ENCODE data around the gene SEC14L5.
"Not testable (repeated sequence)": the region's sequence is repeated elsewhere in the genome, so short reads cannot be mapped to it uniquely, and the experiment has no call there.

Gene SEC14L5

GRCh38 chr16:4957720-4958509 lies at the start of gene SEC14L5:
Gene SEC14L5 (plus strand): TSS chr16:4958330. CDS start chr16:4959324, 994 bp downstream.
- DNase-seq (ENCODE audit: low spot score) = peak; percentile 86

- no peak for DNase-seq (ENCODE audit: low spot score)
Measured at GRCh38 chr16:4908854-4909401, 49.2 kb upstream of the SEC14L5 start.

- no peak for DNase-seq (ENCODE audit: low spot score)
Measured at GRCh38 chr16:4909825-4910224, 48.3 kb upstream of the SEC14L5 start.

DNA sequence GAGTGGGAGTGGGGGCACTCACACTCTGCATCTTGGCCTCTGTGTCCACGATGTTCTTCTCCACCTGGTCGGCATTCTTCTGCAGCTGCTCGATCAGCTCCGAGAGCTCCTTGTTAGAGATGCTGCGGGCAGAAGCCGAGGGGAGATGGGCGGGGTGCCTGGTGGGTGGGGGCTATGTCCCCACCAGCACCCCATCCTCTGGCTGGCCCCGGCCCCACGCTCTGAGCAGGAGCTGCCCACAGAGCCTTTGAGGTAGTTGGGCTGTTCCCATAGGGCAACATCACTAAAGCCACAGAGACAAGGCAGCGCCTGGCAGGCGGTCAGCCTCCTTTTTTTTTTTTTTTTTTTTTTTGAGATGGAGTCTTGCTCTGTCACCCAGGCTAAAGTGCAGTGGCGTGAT lies 47.3 kb upstream of the SEC14L5 start:
- DNase-seq (ENCODE audit: low spot score) = no peak

DNA sequence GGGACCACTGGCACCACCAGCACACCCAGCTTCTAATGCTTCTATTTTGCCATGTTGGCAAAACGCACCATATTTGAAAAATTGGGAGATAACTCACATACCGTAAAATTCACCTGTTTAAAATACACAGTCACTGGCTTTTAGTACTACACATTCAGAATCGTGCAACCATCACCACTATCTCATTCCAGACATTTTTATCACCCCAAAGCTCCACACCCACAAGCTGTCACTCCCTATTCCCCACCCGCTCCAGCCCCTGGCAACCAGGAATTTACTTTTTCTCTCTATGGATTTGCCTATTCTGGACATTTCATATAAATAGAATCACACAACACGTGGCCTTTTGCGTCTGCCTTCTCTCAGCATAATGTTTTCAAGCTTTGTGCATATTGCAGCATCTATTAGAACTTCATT lies 46.2 kb upstream of the SEC14L5 start:
- DNase-seq (ENCODE audit: low spot score) = no peak

- no peak for DNase-seq (ENCODE audit: low spot score)
Measured at GRCh38 chr16:4913130-4913773, 44.9 kb upstream of the SEC14L5 start.

- DNase-seq (ENCODE audit: low spot score) = no peak
Measured at GRCh38 chr16:4913774-4914525, 44.2 kb upstream of the SEC14L5 start.

GRCh38 chr16:4914528-4915225 lies 43.5 kb upstream of the SEC14L5 start:
- DNase-seq (ENCODE audit: low spot score) = no peak

DNA sequence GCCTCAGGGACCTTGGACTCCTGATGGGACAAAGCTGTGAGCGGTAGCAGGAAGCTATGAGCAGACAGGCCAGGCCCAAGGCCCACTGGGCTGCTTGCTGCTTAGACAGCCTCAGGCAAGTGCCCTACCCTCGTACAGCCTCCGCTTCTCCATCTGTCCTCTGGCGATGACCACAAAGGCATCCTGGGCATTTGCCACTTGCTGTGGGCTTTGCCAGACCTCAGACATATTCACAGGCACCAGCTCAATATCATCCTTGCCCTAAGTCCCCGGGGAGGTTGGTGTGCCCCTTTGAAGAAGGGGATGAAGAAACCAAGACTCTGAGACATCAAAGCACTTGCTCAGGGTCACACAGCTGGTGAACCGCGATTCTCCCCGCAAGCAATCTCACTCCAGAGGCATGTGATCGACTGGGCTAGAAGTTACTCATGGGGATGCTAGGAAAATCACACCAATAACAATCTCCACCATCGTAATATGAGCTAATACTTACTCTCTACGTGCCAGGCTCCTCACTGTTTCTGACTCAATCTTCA lies 42.8 kb upstream of the SEC14L5 start:
- no peak for DNase-seq (ENCODE audit: low spot score)

DNA sequence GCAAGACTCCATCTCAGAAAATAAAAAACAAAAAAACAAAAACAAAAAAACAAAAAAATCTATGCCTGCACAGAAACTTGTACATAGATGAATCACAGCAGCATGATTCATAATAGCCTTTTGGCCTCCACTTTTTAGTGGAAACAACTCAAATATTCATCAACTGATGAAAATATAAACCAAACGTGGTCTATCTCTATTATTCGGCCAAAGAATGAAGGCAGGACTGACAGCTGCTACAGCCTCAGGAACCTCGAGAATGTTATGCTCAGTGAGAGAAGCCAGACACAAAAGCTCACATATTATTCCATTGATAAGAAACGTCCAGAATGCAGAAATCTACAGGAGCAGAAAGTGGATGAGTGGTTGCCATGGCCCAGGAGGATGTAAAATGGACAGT lies 41.0 kb upstream of the SEC14L5 start:
- no peak for DNase-seq (ENCODE audit: low spot score)

DNA sequence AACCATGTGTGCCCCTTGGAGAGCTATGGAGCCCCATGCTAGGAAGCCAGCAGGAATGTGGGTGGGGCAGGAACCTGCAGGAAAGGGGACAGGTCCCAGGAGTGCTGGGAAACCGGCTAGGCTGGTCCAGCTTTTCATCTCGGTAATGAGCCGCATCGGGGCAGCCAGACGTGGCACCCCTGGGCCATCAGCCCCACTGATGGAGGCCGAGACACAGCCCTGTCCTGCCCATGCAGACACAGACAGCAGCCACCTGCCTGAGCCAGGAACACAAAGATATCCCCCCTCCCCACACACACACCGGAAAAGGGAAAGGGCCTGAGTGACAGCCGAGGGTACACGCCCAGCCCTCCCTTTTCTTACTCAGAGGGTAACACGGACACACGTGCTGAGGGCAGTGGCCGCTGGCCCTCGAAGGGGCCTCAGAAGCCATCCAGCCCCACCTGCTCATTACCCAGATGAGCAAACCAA lies 39.3 kb upstream of the SEC14L5 start:
- DNase-seq (ENCODE audit: low spot score) = no peak

GRCh38 chr16:4920826-4921225 lies 37.3 kb upstream of the SEC14L5 start:
- DNase-seq (ENCODE audit: low spot score) = no peak

- no peak for DNase-seq (ENCODE audit: low spot score)
Measured at GRCh38 chr16:4922721-4923342, 35.3 kb upstream of the SEC14L5 start.

- no peak for DNase-seq (ENCODE audit: low spot score)
Measured at GRCh38 chr16:4923853-4924252, 34.3 kb upstream of the SEC14L5 start.

DNA sequence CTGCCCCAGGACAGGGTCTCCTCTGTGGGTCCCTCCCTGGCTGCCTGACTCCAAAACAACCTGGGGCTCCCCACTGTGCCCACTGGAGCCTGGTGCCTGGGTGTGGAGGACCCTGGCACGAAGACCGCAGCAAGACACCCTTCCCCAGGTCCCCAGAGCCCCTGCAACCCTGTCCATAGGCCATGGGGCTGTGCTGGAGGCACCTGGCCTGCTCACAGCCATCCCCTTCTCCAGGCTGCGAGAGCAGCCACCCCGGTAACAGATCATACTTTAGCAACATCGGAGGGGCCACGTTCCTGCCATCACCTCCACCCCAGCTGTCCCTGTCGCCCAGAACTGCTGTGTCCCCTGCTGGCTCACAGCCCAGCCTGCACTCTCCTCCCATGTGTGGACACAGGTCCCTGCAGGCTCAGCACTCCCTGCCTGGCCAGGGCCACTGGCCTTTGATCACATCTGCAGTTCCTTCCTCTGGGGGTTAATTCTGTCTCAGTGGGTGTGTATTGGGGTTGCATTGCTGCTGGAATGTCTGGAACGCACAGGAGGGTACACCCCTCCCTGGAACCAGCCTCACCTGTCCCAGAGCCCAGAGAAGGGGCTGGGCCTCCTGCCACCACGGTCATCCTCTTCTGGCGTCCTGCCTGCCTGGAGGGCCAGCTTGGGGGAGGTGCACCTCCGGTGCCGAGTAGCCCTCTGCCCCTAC lies 33.4 kb upstream of the SEC14L5 start:
- DNase-seq (ENCODE audit: low spot score) = no peak

DNA sequence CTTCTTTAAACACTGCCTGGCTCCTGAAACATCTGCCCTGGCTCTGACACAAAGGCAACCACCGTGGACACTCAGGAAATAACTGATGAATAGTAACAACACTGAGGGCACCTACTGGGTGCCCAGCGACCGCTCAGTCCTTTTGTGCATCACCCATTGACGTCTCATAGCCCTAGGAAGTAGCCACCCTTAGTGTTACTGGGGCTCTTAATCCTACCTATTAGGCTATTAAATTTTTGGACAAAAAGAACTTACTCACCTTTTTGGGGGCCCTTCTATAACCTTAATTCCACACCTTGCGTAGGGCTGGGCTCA lies 32.9 kb upstream of the SEC14L5 start:
- no peak for DNase-seq (ENCODE audit: low spot score)

GRCh38 chr16:4925791-4926190 lies 32.3 kb upstream of the SEC14L5 start:
- DNase-seq (ENCODE audit: low spot score) = no peak

GRCh38 chr16:4926928-4927327 lies 31.2 kb upstream of the SEC14L5 start:
- no peak for DNase-seq (ENCODE audit: low spot score)

- no peak for DNase-seq (ENCODE audit: low spot score)
Measured at GRCh38 chr16:4927661-4928060, 30.5 kb upstream of the SEC14L5 start.

DNA sequence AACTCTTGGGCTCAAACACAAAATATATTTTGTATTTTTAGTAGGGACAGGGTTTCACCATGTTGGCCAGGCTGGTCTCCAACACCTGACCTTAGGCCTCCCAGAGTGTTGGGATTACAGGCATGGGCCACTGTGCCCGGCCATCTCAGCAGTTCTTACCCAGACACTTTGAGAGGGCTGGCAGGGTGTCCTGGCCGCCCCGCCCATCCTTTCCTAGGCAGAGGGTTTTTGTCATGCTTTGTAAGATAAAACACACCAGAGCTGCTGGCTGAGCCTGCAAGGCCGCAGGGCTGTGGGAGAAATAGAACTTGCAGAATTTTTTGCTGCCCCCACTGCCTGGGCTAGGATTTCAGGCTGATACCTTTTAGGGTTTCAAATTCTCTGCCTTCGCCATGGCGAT lies 29.9 kb upstream of the SEC14L5 start:
- DNase-seq (ENCODE audit: low spot score) = no peak

GRCh38 chr16:4929619-4930018 lies 28.5 kb upstream of the SEC14L5 start:
- DNase-seq (ENCODE audit: low spot score) = not testable (repeated sequence)
